DMS153 treated with DMSO at 0.1 percent for 48 hours (cell line): ENCODE results near the gene SIGLEC8.
"Not testable (repeated sequence)": the region's sequence is repeated elsewhere in the genome, so short reads cannot be mapped to it uniquely, and the experiment has no call there.

Experiments
- DNase-seq: peaks from one replicate; lab custom pipeline; 2025; ENCODE audit not compliant: unreplicated experiment; lab: John Stamatoyannopoulos, UW

Gene SIGLEC8

GRCh38 chr19:51458051-51458645, at the start of gene SIGLEC8:
TSS of gene SIGLEC8 (minus strand) at chr19:51458454. CDS start at chr19:51458387, 67 bp downstream.
- no peak for DNase-seq

GRCh38 chr19:51507640-51508058, 49.4 kb upstream of the SIGLEC8 start:
- DNase-seq, result no peak

- DNase-seq, result no peak
Measured at GRCh38 chr19:51507192-51507591, 48.9 kb upstream of the SIGLEC8 start.

- DNase-seq, result no peak
Measured at GRCh38 chr19:51505904-51506303, 47.6 kb upstream of the SIGLEC8 start.

GRCh38 chr19:51503896-51504295, 45.6 kb upstream of the SIGLEC8 start:
- DNase-seq, result no peak

GRCh38 chr19:51503286-51503817, 45.1 kb upstream of the SIGLEC8 start:
- no peak for DNase-seq

- no peak for DNase-seq
Measured at GRCh38 chr19:51501594-51502263, 43.5 kb upstream of the SIGLEC8 start, which contains the start of gene SIGLEC12. TSS of gene SIGLEC12 (minus strand) at chr19:51501800. CDS start at chr19:51501733, 67 bp downstream.

GRCh38 chr19:51500931-51501330, 42.7 kb upstream of the SIGLEC8 start:
- DNase-seq, result not testable (repeated sequence)

- DNase-seq, result no peak
Measured at GRCh38 chr19:51497666-51498065, 39.4 kb upstream of the SIGLEC8 start.

GRCh38 chr19:51493776-51494175, 35.5 kb upstream of the SIGLEC8 start:
- no peak for DNase-seq

- no peak for DNase-seq
Measured at GRCh38 chr19:51491586-51491985, 33.3 kb upstream of the SIGLEC8 start.

GRCh38 chr19:51490676-51491075, 32.4 kb upstream of the SIGLEC8 start:
- no peak for DNase-seq

- DNase-seq, result no peak
Measured at GRCh38 chr19:51489113-51489512, 30.9 kb upstream of the SIGLEC8 start.

- no peak for DNase-seq
Measured at GRCh38 chr19:51488491-51488890, 30.2 kb upstream of the SIGLEC8 start.

GRCh38 chr19:51485960-51486660, 27.9 kb upstream of the SIGLEC8 start:
- no peak for DNase-seq

GRCh38 chr19:51480590-51480989, 22.3 kb upstream of the SIGLEC8 start:
- no peak for DNase-seq

- no peak for DNase-seq
Measured at GRCh38 chr19:51479531-51480331, 21.5 kb upstream of the SIGLEC8 start.

- no peak for DNase-seq
Measured at GRCh38 chr19:51478381-51479234, 20.4 kb upstream of the SIGLEC8 start, which contains the start of gene CEACAM18. TSS of gene CEACAM18 (plus strand) at chr19:51478539.

GRCh38 chr19:51477344-51477743, 19.1 kb upstream of the SIGLEC8 start:
- DNase-seq, result no peak

- DNase-seq, result no peak
Measured at GRCh38 chr19:51476164-51476563, 17.9 kb upstream of the SIGLEC8 start.
